Suppressor macrophage treated with lipopolysaccharide for 1 hour (primary cell): ENCODE data around the gene AKR1C2.
"Not testable (repeated sequence)": the region's sequence is repeated elsewhere in the genome, so short reads cannot be mapped to it uniquely, and the experiment has no call there.

Experiments
- DNase-seq, 3 donors: peaks; one replicate each; pipeline ENCODE4 v3.0.0-alpha.2; 2020 to 2022

Gene AKR1C2

DNA sequence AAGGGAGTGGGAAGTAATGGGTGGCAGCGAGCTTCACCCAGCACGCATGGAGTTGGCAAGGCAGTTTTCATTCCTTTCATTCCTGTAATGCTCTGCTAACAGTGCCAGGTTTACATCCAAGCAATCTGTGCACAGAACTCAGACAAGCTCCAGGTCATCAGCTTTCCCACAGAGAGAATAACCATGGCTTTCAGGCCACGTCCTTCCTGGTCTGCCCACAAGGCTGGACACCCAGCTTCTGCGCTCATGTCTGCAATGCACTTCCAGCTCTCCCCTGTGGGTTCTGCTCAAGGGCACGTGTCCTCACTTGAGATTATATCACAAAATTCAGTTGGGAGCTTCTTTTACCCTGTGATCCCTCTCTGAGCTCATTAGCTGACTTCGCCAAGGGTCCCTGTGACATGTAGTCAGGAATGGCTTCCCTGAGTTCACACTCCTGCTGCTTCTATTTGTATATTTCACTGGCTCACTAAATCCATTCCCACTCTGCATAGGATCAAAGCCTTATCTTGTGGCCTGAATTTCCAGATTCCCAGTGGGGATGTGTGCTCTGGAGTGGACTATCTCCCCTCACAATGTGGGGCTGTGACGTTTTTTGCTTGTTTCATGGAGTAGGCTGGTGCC, 18.6 kb downstream of the AKR1C2 start:
- no peak for DNase-seq

DNA sequence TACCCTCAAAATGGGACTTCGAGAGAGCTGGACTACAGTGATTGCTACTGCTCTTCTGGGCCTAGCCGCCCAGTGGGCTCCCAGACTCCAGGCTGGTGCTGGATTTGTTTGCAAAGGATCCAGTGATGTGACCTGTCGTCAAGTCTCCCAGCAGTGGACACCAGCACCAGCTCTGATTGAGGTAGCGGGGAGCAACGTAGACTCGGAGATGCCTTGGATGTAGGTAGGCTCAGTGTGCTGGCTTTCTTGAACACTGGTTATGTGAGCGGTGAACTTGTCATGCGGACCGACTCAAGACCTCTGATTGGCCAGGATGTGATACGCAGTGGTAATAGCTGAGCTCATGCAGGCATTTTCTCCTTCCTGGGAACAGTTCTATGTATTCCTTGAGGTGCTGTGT, 19.4 kb downstream of the AKR1C2 start:
- DNase-seq, result no peak

DNA sequence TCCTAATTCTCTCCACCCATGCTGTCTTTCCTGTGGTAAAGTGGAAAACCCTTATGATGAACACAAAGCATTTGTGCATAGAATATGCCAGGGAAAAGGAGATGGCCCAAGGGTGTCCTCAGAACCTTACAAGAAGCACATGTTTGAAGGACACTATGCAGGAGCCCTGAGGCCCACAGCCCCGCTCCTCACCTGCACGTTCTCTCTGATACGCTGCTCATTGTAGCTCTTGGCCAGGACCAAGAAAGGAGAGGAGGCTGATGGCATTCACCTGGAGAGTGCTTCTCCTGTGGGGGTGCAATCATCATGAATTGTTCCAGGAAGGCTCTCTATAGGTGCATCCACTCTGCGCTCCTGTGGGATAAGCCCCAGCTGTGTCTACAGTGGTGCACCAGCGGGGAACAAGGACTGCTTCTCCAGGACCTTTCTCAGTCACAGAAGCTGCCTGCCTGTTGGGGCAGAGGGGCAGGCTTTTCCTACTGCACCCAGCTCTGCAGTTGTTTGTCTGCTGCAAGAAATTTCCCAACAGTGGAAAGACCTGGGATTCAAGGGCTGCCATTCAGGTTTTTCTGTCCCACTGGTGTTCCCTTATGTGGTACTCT, 19.9 kb downstream of the AKR1C2 start:
- no peak for DNase-seq

DNA sequence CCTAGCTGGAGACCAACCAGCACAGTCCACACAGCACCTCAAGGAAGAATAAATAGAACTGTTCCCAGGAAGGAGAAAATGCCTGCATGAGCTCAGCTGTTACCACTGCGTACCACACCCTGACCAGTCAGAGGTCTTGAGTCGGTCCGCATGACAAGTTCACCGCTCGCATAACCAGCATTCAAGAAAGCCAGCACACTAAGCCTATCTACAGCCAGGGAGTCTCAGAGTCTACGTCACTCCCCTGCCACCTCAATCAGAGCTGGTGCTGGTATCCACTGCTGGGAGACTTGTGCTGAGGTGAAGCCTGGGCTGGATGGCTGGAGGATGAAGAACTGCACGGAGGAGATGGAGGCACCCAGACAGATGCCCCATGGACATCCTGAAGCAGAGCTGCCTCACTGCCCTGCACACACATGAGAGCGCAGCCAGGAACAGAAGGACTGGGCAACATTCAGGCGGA, 20.9 kb downstream of the AKR1C2 start:
- no peak for DNase-seq

DNA sequence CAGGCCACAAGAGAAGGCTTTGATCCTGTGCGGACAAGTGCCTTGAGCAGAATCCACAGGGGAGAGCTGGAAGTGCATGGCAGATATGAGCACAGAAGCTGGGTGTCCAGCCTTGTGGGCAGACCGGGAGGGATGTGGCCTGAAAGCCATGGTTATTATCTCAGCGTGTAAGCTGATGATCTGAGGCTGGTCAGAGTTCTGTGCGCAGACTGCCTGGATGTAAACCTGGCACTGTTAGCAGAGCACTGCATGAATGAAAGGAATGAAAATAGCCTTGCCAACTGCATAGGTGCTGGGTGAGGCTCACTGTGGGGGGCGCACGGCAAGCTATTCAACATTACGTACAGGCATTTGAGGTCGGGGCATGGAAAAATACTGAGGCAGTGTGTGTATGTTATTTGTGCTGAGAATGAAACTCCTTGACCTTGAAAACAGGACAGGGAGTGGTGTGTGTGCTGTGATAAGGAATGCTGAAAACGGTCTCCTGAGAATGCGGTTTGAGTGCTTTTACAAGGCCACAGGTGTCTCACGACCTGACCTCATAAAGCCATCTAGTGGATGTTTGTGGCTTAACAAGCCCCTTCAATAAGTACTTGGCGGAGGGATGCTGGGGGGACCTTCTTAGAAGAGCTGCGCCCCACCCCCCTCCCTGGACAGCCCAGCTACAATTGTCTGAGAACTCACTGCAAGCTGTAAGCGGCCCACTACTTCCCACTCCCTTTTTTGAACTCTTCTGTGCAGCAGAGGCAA, 21.8 kb downstream of the AKR1C2 start:
- DNase-seq, result peak in 1 of 3 donors; percentile 24

DNA sequence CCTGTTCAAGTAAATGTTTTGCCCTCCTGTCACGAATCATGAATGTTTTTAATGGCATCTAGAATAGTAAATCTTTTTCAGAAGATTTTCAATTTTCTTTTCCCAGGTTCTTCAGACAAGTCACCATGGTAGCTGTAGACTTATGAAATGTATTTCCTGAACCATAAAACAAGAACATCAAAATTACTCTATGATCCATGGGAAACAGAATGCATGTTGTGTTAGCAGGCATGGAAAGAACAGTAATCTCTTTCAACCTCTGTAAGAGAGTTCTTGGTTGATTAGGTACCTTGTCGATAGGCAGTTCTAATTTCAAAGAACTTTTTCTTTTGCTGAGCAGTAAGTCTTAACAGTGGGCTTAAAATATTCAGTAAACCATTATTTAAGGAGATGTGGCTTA, 22.9 kb downstream of the AKR1C2 start:
- DNase-seq, result no peak

DNA sequence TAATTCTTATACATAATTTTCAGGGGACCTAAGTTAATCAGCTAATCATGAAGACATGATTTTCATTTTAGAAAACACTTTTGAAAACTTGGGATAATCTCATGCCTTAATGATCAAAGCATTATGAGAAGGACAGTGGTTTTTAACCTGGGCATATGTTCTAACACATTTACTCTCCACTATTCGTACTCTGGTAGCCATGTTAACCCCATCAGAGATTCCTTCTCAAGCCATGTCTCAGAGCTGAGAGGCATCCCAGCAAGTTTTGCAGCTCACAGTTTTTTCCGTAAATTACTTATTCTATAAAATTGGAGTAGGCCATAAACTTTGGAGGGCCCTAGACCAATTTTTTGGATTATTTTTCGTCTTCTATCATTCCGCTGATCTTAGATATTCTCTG, 24.8 kb downstream of the AKR1C2 start:
- DNase-seq, result no peak

DNA sequence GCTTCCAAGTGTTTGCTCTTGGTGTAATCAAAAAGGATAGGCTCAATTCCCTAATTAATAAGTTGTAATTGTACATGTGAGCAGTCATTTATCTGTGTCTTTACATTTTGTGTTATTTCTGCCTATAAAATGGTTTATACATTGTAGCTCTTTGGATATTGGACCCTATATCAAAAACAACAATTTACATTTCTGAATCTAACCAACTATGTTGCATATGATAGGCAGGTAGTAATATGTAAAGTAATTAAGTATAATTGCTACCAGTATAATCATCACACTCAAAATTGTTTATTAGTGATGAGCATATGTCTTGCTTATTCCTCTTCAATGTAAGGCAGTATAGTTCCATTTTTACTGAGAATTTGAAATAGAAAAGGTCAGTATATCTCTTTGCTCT, 26.6 kb downstream of the AKR1C2 start:
- DNase-seq, result no peak

DNA sequence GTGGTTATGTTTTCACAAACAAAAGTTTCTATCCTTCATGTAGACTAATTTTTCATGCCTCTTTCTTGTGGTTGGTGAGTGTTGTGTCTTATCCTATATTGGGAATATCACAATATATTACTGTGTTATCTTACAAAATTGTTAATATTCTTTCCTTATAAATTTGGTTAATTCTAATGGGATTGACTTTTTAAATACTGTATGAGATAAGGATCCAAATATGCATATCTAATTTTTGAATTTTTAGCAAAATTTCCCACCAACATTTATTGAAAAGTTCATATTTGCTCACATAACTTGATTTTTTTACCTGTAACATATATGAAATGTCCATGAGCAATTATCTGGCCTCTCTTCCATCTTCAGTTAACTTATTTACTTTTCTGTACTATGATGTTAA, 29.3 kb downstream of the AKR1C2 start:
- not testable (repeated sequence) for DNase-seq

DNA sequence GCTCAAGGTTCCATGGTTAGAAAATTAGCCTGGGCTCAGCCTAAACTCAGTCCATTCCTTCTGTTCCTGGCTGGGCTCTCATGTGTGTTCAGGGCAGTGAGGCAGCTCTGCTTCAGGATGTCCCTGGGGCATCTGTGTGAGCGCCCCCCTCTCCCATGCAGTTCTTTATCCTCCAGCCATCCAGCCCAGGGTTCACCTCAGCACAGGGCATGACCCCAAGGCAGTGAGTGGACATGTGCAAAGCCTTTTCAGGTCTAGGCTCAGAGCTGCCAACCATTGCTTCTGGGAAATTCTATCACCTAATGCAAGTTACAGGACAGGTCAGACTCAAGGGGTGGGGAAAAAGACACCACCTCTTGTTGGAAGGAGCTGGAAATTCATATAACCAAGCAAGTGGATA, 30.4 kb downstream of the AKR1C2 start:
- not testable (repeated sequence) for DNase-seq

DNA sequence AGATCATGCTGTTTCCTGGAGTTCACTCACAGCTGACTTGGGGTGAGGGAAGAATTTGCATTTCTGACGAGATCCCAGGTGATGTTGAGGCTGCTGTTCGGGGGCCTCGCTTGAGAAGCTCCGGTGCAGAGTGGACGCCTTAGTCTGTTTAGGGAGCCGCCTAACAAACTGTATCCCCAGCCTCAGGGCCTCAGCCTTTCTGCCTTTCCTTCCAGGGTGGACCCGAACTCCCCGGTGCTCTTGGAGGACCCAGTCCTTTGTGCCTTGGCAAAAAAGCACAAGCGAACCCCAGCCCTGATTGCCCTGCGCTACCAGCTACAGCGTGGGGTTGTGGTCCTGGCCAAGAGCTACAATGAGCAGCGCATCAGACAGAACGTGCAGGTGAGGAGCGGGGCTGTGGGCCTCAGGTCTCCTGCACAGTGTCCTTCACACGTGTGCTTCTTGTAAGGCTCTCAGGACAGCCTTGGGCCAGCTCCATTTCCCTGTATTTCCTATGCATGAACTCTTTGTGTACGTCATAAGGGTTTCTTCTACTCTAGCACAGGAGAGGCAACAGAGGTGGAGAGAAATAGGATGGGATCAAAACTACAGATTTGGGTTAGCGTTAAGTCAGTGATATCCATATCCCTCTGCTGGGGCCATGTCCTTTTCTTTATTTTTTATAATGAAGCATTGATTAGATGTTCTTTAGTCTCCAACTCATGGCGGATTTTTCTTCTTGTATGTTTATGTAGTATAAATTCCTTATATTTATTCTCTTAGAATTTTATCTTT, 31.1 kb downstream of the AKR1C2 start:
- DNase-seq, result not testable (repeated sequence)

DNA sequence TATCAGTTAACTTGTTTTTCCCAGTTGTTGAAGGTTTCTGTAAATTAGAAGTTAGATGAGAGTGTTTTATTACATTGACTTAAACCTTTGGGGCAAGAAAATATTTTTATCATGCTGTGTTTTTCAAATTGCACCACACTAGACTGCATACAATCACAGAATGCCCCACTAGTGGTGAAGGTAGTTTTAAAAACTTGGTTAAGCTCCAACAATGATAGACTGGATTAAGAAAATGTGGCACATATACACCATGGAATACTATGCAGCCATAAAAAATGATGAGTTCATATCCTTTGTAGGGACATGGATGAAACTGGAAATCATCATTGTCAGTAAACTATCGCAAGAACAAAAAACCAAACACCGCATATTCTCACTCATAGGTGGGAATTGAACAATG, 33.3 kb downstream of the AKR1C2 start:
- DNase-seq, result not testable (repeated sequence)

DNA sequence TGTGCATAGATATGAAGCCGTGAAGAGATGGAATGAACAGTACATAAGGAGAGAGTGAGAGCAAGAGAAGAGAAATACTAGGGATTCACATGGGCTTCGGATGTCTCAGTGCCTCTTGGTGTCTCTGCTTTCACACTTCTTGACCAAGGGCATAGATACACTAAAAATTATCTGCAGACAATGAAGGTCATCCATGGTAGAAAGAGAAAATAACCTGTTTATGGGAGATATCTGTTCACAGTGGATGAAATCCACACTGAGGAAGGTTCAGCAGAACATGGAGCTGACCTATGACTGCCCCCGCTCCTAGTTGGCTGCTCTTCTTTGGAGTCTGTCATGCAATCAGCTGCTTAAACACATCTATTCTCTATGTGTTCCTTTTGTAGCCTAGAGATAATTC, 34.4 kb downstream of the AKR1C2 start:
- DNase-seq, result not testable (repeated sequence)

DNA sequence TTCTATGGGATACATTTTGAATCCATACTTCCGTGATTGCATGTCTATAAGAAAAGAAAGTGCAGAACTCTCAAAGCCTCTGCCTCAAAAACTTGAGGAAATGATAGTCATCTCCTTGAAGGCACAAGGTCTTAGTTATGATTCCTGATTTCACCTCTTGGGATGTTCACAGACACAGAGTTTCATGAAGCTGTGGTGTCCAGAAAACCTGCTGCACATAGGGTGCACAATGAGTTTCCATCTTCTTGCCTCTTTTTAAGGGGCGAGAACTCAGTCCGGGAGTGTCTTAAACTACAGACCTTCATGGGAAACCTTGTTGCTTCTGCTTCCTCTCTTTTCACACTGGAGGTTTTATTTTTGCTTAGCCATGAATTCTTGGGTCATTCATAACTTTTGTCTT, 36.5 kb downstream of the AKR1C2 start:
- DNase-seq, result not testable (repeated sequence)

DNA sequence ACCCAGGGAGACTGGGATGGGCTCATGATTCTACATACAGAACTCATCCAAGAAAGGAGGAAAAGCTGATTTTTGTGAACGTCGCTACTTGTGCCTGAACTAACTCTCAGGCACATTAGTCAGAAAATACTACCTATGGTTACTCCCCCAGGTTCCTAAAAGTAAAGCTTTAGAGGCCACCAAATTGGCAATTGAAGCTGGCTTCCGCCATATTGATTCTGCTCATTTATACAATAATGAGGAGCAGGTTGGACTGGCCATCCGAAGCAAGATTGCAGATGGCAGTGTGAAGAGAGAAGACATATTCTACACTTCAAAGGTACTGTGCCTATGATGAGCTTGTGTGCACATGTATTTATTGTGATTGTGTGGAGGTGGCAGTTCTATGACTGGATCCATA, 37.9 kb downstream of the AKR1C2 start:
- not testable (repeated sequence) for DNase-seq

DNA sequence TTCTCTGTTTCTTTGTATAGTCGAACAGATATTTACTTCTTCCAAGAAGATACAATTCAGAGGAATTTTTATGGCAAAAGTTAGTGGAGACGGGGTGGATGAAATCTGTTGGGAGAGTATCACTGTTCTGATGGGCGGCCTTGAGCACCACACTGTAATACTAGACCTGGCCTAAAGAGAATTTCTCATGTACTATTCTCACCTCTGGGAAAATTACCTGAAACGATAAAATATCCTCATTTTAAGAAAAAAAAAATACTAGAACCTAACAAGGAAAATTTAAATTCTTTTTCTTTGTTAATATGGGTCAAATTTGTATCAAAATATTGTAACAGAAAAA, 39.9 kb downstream of the AKR1C2 start:
- not testable (repeated sequence) for DNase-seq

DNA sequence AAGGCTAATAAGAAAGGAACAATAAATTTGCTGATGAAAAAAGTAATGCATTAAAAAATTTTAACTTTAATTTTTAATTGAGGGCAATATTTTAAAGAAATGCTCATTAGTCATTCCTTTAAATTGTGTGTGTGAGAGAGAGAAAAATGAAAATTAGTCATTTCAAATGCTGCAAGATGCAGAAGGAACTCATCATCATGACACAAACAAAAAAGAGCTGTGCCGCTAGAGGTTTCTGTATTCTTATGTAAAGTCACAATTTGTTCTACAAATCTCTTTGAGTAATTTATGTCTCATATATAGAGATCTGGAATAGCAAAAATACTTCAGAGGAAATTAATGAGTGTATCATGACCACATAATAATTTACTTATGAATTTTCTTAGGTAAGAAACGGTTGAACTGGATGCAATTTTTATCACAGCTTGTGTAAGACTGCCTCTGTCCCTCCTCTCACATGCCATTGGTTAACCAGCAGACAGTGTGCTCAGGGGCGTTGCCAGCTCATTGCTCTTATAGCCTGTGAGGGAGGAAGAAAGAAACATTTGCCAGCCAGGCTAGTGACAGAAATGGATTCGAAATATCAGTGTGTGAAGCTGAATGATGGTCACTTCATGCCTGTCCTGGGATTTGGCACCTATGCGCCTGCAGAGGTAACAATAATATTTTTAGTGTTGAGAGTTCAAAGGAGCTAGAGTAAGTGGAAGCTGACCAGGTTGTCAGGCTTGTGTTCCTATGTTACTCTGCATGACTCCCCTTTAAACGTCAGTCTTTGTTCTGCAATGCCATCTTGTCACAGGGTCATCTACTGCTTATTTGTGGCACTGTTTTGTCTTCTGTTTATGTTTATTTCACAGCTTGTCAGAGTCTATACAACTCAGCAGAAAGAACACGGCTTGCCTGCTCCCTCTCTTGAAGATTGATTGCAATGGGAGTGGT, 40.5 kb downstream of the AKR1C2 start, which contains the start of gene AKR1C1:
Gene AKR1C1, plus strand, starts transcription at position 540 of the 939 bp plus-strand sequence. Its CDS starts 30 bp downstream, at position 570.
- DNase-seq, result peak in 2 of 3 donors; percentile 60 to 61

DNA sequence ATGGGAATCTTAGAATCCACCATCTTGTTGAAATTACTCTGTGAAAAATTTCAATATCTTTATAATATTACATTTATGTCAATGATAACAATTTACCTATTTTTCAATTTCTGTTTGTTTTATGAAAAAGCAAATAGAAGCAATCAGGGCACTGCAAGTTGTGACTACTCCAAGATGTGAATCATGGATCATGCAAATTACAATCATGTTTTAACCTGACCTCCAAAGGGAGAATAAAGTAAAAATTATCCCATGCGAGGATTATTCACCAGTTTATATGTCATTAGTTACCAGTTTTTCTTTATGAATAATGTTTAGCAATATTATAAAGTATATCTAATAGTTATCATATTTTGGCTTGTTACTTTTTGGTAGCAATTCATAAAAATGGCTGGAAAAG, 41.3 kb downstream of the AKR1C2 start:
- DNase-seq, result peak in 2 of 3 donors; percentile 19 to 36

DNA sequence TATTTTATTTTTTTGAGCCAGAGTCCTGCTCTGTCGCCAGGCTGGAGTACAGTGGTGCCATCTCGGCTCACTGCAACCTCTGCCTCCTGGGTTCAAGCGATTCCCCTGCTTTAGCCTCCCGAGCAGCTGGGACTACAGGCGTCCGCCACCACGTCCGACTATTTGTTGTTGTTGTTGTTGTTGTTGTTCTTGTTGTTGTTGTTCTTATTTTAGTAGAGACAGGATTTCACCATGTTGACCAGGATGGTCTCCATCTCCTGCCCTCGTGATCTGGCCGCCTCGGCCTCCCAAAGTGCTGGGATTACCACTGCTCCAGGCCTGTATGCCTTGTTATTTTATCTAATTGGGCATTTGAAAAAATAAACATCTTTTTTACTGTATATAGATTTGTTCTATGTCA, 42.1 kb downstream of the AKR1C2 start:
- DNase-seq, result not testable (repeated sequence)

DNA sequence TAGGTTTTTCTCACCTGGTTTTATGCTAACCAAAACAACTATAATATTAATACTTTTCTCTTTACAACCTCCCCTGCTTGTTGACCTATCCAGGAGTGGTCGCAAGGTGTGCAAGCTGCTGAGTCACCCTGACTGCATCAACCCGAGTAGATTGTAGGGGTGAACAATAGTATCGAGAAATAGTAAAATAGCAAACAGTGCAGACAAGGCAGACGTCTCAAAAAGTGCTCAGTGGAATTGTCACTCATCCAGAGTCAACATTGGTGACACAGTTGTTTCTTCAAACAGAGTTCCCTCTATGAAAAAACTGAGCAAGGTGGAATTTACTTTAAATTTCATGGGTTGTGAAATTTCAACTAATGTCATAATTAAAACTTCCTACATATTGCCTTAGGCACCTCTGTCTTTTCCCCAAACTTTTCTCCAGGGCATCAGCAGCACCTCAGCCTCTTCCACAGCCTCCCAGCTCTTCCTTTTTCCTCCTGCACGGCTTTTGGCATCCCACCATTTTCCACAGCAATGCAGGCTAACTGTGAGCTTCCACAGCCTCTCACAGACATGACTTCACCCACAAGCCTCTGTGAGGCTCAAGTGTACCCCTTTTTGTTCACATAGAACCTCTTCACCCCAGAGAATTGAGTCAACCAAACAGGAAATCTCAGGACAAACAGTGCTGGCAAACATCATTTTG, 46.6 kb downstream of the AKR1C2 start:
- not testable (repeated sequence) for DNase-seq

DNA sequence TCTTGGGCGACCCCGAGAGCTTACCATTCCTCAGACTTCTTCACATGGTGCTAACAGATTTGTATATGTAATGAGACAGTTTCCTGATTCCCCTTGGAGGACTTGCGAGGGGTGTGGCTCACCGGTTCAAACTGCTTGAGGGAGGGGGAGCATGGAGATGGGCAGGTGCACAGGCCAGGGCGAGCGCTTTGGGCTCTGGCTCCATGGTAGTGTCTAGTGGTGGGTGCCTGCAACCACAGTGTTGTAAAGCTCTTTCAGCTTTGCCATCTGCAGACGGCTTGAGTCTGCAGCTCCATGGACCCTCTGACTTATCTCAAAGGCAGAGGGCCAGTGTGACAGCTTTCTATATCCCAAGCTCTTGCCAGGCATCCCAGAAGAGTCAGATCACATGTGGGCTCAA, 47.6 kb downstream of the AKR1C2 start:
- DNase-seq, result not testable (repeated sequence)
